ENCODE measurements around the gene RFX4.
"Not testable (repeated sequence)": the region's sequence is repeated elsewhere in the genome, so short reads cannot be mapped to it uniquely, and the experiment has no call there.

Gene RFX4

DNA sequence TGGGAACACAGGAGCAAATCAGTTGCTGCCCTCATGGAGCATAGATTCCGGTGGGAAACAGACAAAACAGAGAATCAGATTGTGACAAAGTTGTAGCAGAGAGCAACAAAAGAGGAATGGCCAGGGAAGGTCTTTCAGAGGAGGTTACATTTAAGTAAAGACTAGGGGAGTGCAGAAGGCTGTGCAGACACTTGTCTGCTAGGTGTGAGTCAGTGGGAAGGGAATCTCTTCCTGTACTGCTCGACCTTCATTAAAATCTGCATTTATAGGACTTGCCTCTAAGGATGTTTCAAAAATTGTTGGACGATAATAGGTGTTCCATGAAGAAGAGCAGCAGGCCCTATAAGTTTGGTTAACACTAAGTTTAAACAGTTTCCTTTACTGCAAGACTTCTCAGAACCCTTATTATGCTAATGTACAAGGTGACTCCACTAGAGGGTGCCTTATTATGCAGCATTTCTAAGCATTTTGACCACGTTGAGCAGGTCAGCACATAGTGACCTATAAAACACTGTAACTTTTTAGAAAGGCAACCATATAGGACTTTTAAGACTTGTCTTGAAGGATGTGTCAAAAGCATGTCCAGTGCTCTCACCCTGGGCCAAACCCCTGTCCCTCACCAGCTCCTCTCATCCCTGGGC is 99.9 kb downstream of the RFX4 start:
- TF ChIP-seq, protein P1, sequence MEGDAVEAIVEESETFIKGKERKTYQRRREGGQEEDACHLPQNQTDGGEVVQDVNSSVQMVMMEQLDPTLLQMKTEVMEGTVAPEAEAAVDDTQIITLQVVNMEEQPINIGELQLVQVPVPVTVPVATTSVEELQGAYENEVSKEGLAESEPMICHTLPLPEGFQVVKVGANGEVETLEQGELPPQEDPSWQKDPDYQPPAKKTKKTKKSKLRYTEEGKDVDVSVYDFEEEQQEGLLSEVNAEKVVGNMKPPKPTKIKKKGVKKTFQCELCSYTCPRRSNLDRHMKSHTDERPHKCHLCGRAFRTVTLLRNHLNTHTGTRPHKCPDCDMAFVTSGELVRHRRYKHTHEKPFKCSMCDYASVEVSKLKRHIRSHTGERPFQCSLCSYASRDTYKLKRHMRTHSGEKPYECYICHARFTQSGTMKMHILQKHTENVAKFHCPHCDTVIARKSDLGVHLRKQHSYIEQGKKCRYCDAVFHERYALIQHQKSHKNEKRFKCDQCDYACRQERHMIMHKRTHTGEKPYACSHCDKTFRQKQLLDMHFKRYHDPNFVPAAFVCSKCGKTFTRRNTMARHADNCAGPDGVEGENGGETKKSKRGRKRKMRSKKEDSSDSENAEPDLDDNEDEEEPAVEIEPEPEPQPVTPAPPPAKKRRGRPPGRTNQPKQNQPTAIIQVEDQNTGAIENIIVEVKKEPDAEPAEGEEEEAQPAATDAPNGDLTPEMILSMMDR (conservative IDR thresholded peaks at IDR 0.05; ENCODE audit: control insufficient read depth, insufficient read depth, low read depth, low read length), result peak; percentile 33
- peak; percentile 44 for DNase-seq (ENCODE audit: low read depth)
- no peak overlapping the region for H3K4me3 ChIP-seq (ENCODE audit: control insufficient read depth, low read depth, low read length)

DNA sequence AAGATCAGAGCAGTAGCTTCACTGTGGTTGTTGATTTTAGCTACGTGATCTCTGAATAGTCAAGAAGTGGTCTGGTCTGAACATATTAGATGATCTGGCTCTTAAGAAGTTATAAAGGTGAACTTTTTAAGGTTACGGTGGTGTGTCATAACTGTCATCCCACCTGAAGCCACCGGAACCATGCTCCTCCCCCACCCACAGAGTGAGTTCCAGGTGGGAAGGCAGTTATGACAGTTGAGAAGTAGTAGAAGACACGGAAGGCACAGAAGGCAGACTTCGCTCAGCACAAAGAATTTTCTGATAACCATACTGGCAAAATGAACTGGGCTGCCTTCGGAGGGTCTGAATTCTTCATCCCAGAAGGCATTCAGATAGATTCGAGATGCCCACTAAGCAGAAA is 101.7 kb downstream of the RFX4 start:
- TF ChIP-seq, protein P1 (conservative IDR thresholded peaks at IDR 0.05; ENCODE audit: control insufficient read depth, insufficient read depth, low read depth, low read length), result no peak
- no peak for DNase-seq (ENCODE audit: low read depth)
- H3K4me3 ChIP-seq (ENCODE audit: control insufficient read depth, low read depth, low read length), result no peak overlapping the region

DNA sequence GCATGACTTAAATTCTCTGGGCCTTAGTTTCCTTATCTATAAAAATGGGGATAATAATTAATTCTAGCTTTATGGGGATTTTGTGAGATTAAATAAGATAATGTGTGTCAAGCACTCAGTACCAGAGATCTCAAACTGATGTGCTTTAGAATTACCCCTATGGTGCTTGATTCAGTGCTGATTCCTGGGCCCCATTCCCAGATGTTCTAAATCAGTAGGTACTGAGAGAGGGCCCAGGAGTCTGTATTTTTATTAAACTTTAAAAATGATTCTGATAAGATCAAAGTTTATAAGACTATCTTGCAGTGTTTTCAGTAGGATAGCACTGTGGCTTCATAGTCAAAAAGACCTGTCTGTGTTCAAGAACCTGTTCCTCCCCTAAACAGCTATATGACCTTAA is 102.6 kb downstream of the RFX4 start:
- no peak overlapping the region for H3K4me3 ChIP-seq (ENCODE audit: control insufficient read depth, low read depth, low read length)
- TF ChIP-seq, protein P1 (conservative IDR thresholded peaks at IDR 0.05; ENCODE audit: control insufficient read depth, insufficient read depth, low read depth, low read length), result no peak

DNA sequence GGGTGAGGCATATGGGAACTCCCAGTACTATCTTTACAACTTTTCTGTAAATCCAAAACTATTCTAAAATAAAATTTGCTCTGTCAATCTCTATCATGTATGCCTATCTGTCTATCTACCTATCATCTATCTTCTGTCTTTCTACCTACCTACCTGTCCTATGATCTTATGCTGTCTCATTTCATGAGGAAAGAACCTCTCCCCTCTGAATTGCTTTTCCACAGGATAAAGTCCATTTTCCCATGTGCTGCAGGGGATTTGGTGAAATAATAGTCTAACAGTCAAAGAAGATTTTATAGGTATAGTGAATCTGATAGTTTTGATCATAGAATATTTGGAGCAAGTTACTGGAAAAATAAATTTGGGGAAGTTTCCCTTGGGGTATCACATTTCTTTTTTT is 104.9 kb downstream of the RFX4 start:
- DNase-seq (ENCODE audit: low read depth), result no peak
- TF ChIP-seq, protein P1 (conservative IDR thresholded peaks at IDR 0.05; ENCODE audit: control insufficient read depth, insufficient read depth, low read depth, low read length), result no peak
- no peak overlapping the region for H3K4me3 ChIP-seq (ENCODE audit: control insufficient read depth, low read depth, low read length)

More for the DNA sequence above, 102.6 kb downstream of the RFX4 start:
- DNase-seq (ENCODE audit: low read depth), result no peak

DNA sequence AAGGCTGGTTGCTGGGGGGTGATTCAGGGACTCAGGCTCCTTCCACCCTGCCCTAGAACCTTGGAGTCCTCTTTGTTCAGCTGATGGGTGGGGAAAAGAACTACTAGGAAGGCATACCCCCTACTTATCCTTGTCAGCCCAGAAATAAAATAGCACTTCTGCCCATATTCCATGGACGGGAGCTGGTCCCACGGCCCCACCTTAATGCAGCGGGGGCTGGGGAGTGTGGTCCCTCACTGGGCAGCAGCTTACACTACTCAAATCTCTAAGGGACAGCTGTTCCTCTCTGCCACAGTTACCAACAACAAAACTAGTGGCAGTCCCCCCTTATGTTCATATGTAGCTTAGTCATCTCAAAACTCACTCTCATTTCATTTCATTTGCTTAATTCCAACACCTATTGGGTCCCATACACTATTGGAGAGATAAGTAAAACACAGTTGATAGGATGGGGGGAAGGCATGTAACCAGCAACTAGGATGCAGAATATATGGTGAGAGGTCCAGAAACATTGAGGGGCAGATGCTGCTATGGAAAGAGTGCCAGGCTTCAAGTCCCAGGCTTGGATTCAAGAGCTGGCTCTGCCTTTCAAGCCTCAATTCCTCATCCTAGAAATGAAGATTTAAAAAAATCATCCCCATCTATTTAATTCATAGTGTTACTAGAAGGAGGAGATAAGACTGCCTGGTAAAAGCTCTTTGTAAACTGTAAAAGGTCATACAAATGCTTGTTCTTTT is 107.9 kb downstream of the RFX4 start:
- no peak overlapping the region for H3K4me3 ChIP-seq (ENCODE audit: control insufficient read depth, low read depth, low read length)
- TF ChIP-seq, protein P1 (conservative IDR thresholded peaks at IDR 0.05; ENCODE audit: control insufficient read depth, insufficient read depth, low read depth, low read length), result no peak
- DNase-seq (ENCODE audit: low read depth), result no peak

DNA sequence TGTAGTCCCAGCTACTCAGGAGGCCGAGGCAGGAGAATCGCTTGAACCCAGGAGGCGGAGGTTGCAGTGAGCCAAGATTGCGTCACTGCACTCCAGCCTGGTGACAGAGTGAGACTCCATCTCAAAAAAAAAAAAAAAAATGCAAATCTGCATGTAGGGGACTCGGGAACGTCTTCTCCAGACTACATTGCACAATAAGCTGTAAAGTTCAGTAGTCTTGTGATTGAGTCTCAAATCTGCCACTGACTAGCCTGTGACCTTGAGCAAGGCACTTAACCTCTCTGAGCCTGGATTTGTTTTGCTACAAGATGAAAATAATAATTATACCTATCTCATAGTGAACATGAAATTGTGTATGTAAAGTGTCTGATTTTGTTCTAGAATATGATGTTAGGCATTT is 109.2 kb downstream of the RFX4 start:
- not testable (repeated sequence) for H3K4me3 ChIP-seq (ENCODE audit: control insufficient read depth, low read depth, low read length); DNase-seq (ENCODE audit: low read depth)
